ENCODE measurements around the gene RTL10. TPM values are rescaled to one million over a fixed set of nuclear protein-coding genes. Genes with fewer than 3 reads are reported as not detected.
A peak's percentile ranks its signal among the peaks of the same experiment; 100 is the strongest.

RTL10 gene
- total and polyA plus RNA-seq, 2 of the 13 experiments (the other 11 are each of a cell fraction or from before 2014, with no cell fraction given), result 14.1 to 15.8 TPM

- TF ChIP-seq, protein P1, sequence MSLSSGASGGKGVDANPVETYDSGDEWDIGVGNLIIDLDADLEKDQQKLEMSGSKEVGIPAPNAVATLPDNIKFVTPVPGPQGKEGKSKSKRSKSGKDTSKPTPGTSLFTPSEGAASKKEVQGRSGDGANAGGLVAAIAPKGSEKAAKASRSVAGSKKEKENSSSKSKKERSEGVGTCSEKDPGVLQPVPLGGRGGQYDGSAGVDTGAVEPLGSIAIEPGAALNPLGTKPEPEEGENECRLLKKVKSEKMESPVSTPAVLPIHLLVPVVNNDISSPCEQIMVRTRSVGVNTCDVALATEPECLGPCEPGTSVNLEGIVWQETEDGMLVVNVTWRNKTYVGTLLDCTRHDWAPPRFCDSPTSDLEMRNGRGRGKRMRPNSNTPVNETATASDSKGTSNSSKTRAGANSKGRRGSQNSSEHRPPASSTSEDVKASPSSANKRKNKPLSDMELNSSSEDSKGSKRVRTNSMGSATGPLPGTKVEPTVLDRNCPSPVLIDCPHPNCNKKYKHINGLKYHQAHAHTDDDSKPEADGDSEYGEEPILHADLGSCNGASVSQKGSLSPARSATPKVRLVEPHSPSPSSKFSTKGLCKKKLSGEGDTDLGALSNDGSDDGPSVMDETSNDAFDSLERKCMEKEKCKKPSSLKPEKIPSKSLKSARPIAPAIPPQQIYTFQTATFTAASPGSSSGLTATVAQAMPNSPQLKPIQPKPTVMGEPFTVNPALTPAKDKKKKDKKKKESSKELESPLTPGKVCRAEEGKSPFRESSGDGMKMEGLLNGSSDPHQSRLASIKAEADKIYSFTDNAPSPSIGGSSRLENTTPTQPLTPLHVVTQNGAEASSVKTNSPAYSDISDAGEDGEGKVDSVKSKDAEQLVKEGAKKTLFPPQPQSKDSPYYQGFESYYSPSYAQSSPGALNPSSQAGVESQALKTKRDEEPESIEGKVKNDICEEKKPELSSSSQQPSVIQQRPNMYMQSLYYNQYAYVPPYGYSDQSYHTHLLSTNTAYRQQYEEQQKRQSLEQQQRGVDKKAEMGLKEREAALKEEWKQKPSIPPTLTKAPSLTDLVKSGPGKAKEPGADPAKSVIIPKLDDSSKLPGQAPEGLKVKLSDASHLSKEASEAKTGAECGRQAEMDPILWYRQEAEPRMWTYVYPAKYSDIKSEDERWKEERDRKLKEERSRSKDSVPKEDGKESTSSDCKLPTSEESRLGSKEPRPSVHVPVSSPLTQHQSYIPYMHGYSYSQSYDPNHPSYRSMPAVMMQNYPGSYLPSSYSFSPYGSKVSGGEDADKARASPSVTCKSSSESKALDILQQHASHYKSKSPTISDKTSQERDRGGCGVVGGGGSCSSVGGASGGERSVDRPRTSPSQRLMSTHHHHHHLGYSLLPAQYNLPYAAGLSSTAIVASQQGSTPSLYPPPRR (CRISPR knock-in tag; IDR thresholded peaks at IDR 0.05; ENCODE audit: borderline replicate concordance), result peak; percentile 82
- TF ChIP-seq ZKSCAN8 (CRISPR knock-in tag; IDR thresholded peaks at IDR 0.05; ENCODE audit: borderline replicate concordance) (peak; percentile 86; the same call in 1 of the 2 replicates), TFE3 (CRISPR knock-in tag; IDR thresholded peaks at IDR 0.05) (peak; percentile 94), ZHX2 (IDR thresholded peaks at IDR 0.05; ENCODE audit: low read depth) (no peak), ZHX2 (CRISPR knock-in tag; IDR thresholded peaks at IDR 0.05; ENCODE audit: borderline replicate concordance) (peak; percentile 98), ZNF878 (CRISPR knock-in tag; IDR thresholded peaks at IDR 0.05) (peak; percentile 97), HOXA7 (CRISPR knock-in tag; IDR thresholded peaks at IDR 0.05) (no peak), HDAC2 (CRISPR knock-in tag; IDR thresholded peaks at IDR 0.05) (peak; percentile 92), ZNF326 (CRISPR knock-in tag; IDR thresholded peaks at IDR 0.05; ENCODE audit: borderline replicate concordance) (no peak), ZNF710 (CRISPR knock-in tag; IDR thresholded peaks at IDR 0.05; ENCODE audit: borderline replicate concordance) (peak; percentile 59; the same call in 1 of the 2 replicates), ZNF44 (CRISPR knock-in tag; IDR thresholded peaks at IDR 0.05) (peak; percentile 76; the same call in 1 of the 2 replicates), GPN1 (CRISPR knock-in tag; IDR thresholded peaks at IDR 0.05; ENCODE audit: borderline replicate concordance) (0 out of 2 replicates have a peak, but pooled peaks have one; percentile 63), NCOA5 (CRISPR knock-in tag; IDR thresholded peaks at IDR 0.05) (no peak)
Observed at GRCh38 chr22:19892257-19892879, 37.7 kb upstream of the RTL10 start (continued).

All from HepG2 (cell line).